GM21528 (cell line): Measurements from ENCODE around the gene DOCK11.
"Not testable (repeated sequence)": the region's sequence is repeated elsewhere in the genome, so short reads cannot be mapped to it uniquely, and the experiment has no call there.

Experiments used
- ATAC-seq: cut with Tn5 transposase; IDR thresholded peaks from one replicate; pipeline ENCODE4 v1.9.1; 2021; ENCODE audit warnings: mild to moderate bottlenecking, moderate library complexity; ENCODE audit not compliant: unreplicated experiment, low FRiP score

Gene DOCK11

GRCh38 chrX:118565853-118566252 lies 70.2 kb downstream of the DOCK11 start:
- ATAC-seq: no peak

GRCh38 chrX:118566359-118566758 lies 70.7 kb downstream of the DOCK11 start:
- ATAC-seq: no peak

- no peak for ATAC-seq
Measured at GRCh38 chrX:118569676-118570075, 74.1 kb downstream of the DOCK11 start.

GRCh38 chrX:118570209-118570608 lies 74.6 kb downstream of the DOCK11 start:
- no peak for ATAC-seq

- no peak for ATAC-seq
Measured at GRCh38 chrX:118571836-118572235, 76.2 kb downstream of the DOCK11 start.

- no peak for ATAC-seq
Measured at GRCh38 chrX:118574666-118575065, 79.1 kb downstream of the DOCK11 start.

GRCh38 chrX:118577041-118577440 lies 81.4 kb downstream of the DOCK11 start:
- no peak for ATAC-seq

GRCh38 chrX:118579417-118579816 lies 83.8 kb downstream of the DOCK11 start:
- no peak for ATAC-seq

- ATAC-seq: not testable (repeated sequence)
Measured at GRCh38 chrX:118582926-118583325, 87.3 kb downstream of the DOCK11 start.

GRCh38 chrX:118583781-118584180 lies 88.2 kb downstream of the DOCK11 start:
- no peak for ATAC-seq

- ATAC-seq: no peak
Measured at GRCh38 chrX:118585296-118585695, 89.7 kb downstream of the DOCK11 start.

- not testable (repeated sequence) for ATAC-seq
Measured at GRCh38 chrX:118586206-118586605, 90.6 kb downstream of the DOCK11 start.

GRCh38 chrX:118588715-118589114 lies 93.1 kb downstream of the DOCK11 start:
- ATAC-seq: no peak

GRCh38 chrX:118589227-118589626 lies 93.6 kb downstream of the DOCK11 start:
- ATAC-seq: no peak

- no peak for ATAC-seq
Measured at GRCh38 chrX:118593407-118593806, 97.8 kb downstream of the DOCK11 start.

- no peak for ATAC-seq
Measured at GRCh38 chrX:118594697-118595420, 99.2 kb downstream of the DOCK11 start.

GRCh38 chrX:118595501-118596042 lies 100.0 kb downstream of the DOCK11 start:
- ATAC-seq: no peak

GRCh38 chrX:118596390-118596789 lies 100.8 kb downstream of the DOCK11 start:
- ATAC-seq: no peak

- no peak for ATAC-seq
Measured at GRCh38 chrX:118603981-118604380, 108.4 kb downstream of the DOCK11 start.

GRCh38 chrX:118612290-118612689 lies 116.7 kb downstream of the DOCK11 start:
- ATAC-seq: no peak

- no peak for ATAC-seq
Measured at GRCh38 chrX:118614150-118614549, 118.5 kb downstream of the DOCK11 start.

- ATAC-seq: no peak
Measured at GRCh38 chrX:118615141-118615540, 119.5 kb downstream of the DOCK11 start.
